Measurements from ENCODE around the gene SDC3. TPM values are rescaled to one million over a fixed set of nuclear protein-coding genes. Genes with fewer than 3 reads are reported as not detected.

SDC3 gene
- polyA plus RNA-seq, 3 donors: 0.05 to 1.2 (median 0.12) TPM

DNA sequence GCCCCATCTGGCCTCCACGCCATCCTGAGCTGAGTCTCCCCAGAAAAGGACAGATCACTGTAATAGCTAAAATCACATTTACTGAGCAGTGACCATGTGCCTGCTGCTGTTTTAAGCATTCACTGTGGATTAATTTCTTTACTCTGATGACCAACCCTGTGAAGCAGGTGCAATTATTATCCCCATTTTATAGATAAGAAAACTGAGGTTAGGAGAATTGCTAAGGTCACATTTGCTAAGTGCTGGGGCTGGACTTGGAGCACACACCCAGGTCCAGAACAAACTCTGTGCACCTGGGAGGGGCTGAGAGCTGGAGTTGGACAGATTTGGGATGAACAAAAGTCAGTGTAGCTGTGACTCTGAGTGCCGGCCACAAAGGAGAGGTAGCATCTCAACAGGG lies 58.0 kb downstream of the SDC3 start:
- Histone ChIP-seq H3K9me3 (replicated peaks in 1 of 2; ENCODE audit: control insufficient read depth in 1 of 2, insufficient read depth in 1 of 2, low read length in 2 of 2) (no peaks in the 10 kb centered on the region), H3K4me2 (replicated peaks; ENCODE audit: extremely low read depth, low read length, poor library complexity, severe bottlenecking) (no peak overlapping the region), H2AFZ (ENCODE audit: insufficient read depth, low read depth, low read length, poor library complexity, severe bottlenecking) (no peak overlapping the region), H3K9ac (ENCODE audit: insufficient read depth, low read length, poor library complexity, severe bottlenecking) (no peak overlapping the region), H3K27me3 (ENCODE audit: control insufficient read depth in 2 of 2, insufficient read depth in 2 of 2, low read length in 2 of 2) (peaks cover 19 to 58% of the 10 kb centered on the region in 2 donors), H3K4me1 (ENCODE audit: control insufficient read depth in 1 of 2, insufficient read depth in 2 of 2, low read length in 2 of 2) (no peaks in the 10 kb centered on the region), H3K79me2 (ENCODE audit: insufficient read depth, low read length) (no peaks in the 10 kb centered on the region), H3K27ac (ENCODE audit: low read depth in 1 of 2, low read length in 2 of 2) (no peak overlapping the region), H3K36me3 (replicated peaks in 1 of 2; ENCODE audit: control insufficient read depth in 1 of 2, insufficient read depth in 2 of 2, low read length in 2 of 2) (no peaks in the 10 kb centered on the region), H4K20me1 (ENCODE audit: insufficient read depth, low read length) (no peaks in the 10 kb centered on the region), H3K4me3 (replicated peaks in 1 of 3; ENCODE audit: low read depth in 2 of 3, low read length in 3 of 3) (no peak overlapping the region)
- no CpG with 5 or more reads among the region's 2 CpGs for WGBS (ENCODE audit: insufficient coverage)
- H3K4me1 Mint-ChIP-seq: peaks cover 13% of the 10 kb centered on the region
- TF ChIP-seq, protein P1, sequence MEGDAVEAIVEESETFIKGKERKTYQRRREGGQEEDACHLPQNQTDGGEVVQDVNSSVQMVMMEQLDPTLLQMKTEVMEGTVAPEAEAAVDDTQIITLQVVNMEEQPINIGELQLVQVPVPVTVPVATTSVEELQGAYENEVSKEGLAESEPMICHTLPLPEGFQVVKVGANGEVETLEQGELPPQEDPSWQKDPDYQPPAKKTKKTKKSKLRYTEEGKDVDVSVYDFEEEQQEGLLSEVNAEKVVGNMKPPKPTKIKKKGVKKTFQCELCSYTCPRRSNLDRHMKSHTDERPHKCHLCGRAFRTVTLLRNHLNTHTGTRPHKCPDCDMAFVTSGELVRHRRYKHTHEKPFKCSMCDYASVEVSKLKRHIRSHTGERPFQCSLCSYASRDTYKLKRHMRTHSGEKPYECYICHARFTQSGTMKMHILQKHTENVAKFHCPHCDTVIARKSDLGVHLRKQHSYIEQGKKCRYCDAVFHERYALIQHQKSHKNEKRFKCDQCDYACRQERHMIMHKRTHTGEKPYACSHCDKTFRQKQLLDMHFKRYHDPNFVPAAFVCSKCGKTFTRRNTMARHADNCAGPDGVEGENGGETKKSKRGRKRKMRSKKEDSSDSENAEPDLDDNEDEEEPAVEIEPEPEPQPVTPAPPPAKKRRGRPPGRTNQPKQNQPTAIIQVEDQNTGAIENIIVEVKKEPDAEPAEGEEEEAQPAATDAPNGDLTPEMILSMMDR (IDR thresholded peaks at IDR 0.05): no peak
- H3K27ac Mint-ChIP-seq: no peak overlapping the region
- no peaks in the 10 kb centered on the region for H3K36me3 Mint-ChIP-seq
- no peak for DNase-seq
- H3K4me3 Mint-ChIP-seq: no peak overlapping the region
- H3K27me3 Mint-ChIP-seq (ENCODE audit: low read depth in 3 of 3): peaks cover 50 to 70% (median 62%) of the 10 kb centered on the region in 3 donors
- H3K9me3 Mint-ChIP-seq: peaks cover 0 to 5% (median 0%) of the 10 kb centered on the region in 7 donors
- intact Hi-C loops (cut with micrococcal nuclease): no loop called here

GRCh38 chr1:30848130-30848529 lies 60.4 kb downstream of the SDC3 start:
- no peaks in the 10 kb centered on the region for H3K79me2 ChIP-seq (ENCODE audit: insufficient read depth, low read length)
- no peak overlapping the region for H3K4me3 ChIP-seq (replicated peaks in 1 of 3; ENCODE audit: low read depth in 2 of 3, low read length in 3 of 3)
- H4K20me1 ChIP-seq (ENCODE audit: insufficient read depth, low read length): no peaks in the 10 kb centered on the region
- intact Hi-C loops (cut with micrococcal nuclease): no loop called here
- no peak overlapping the region for H3K4me2 ChIP-seq (replicated peaks; ENCODE audit: extremely low read depth, low read length, poor library complexity, severe bottlenecking)
- no peak overlapping the region for H2AFZ ChIP-seq (ENCODE audit: insufficient read depth, low read depth, low read length, poor library complexity, severe bottlenecking)
- Mint-ChIP-seq H3K36me3 (no peaks in the 10 kb centered on the region), H3K27me3 (ENCODE audit: low read depth in 3 of 3) (peaks cover 72 to 82% (median 82%) of the 10 kb centered on the region in 3 donors), H3K4me3 (peak overlapping the region in 1 of 2 donors; percentile 66), H3K4me1 (peaks cover 5% of the 10 kb centered on the region), H3K27ac (no peak overlapping the region), H3K9me3 (peaks cover 0 to 5% (median 0%) of the 10 kb centered on the region in 7 donors)
- no peak overlapping the region for H3K27ac ChIP-seq (ENCODE audit: low read depth in 1 of 2, low read length in 2 of 2)
- TF ChIP-seq, protein P1 (IDR thresholded peaks at IDR 0.05): no peak
- no peak for DNase-seq
- H3K27me3 ChIP-seq (ENCODE audit: control insufficient read depth in 2 of 2, insufficient read depth in 2 of 2, low read length in 2 of 2): peaks cover 39 to 74% of the 10 kb centered on the region in 2 donors
- H3K9ac ChIP-seq (ENCODE audit: insufficient read depth, low read length, poor library complexity, severe bottlenecking): no peak overlapping the region
- no peaks in the 10 kb centered on the region for H3K9me3 ChIP-seq (replicated peaks in 1 of 2; ENCODE audit: control insufficient read depth in 1 of 2, insufficient read depth in 1 of 2, low read length in 2 of 2)
- WGBS (ENCODE audit: insufficient coverage): 88% methylated on average over 5 of the region's 5 CpGs
- H3K36me3 ChIP-seq (replicated peaks in 1 of 2; ENCODE audit: control insufficient read depth in 1 of 2, insufficient read depth in 2 of 2, low read length in 2 of 2): no peaks in the 10 kb centered on the region
- H3K4me1 ChIP-seq (ENCODE audit: control insufficient read depth in 1 of 2, insufficient read depth in 2 of 2, low read length in 2 of 2): no peaks in the 10 kb centered on the region

Measured in CD14-positive monocyte (primary cell).